HepG2 (cell line): ENCODE data around the gene JPT2. TPM values are rescaled to one million over a fixed set of nuclear protein-coding genes. Genes with fewer than 3 reads are reported as not detected.

Experiments
- ATAC-seq: fragments of 200-7000 bp; cut with Tn5 transposase; 3 replicates; pipeline ENCODE4 v1.9.1; 2020; ENCODE audit warnings: mild to moderate bottlenecking, moderate library complexity
- BruUV-seq: library from RNA; stranded (reverse); fragments of 400-500 nt; replicated peaks from 2 replicates; lab custom pipeline; 2021; lab: Mats Ljungman, UMichigan
- CTCF ChIA-PET: fragments of 300-600 bp; formaldehyde crosslinking; extraction: SDS; loops from one replicate; lab custom pipeline; 2021; ENCODE audit warnings: low total read pairs, inconsistent platforms, low intra/inter-chr PET ratio; lab: Yijun Ruan, JAX
- POLR2A ChIA-PET: fragments of 350-600 bp; sonication (Branson Sonifier 250); formaldehyde crosslinking; loops from one replicate; lab custom pipeline; 2020; ENCODE audit warnings: antibody characterized with exemption, inconsistent platforms; lab: Yijun Ruan, JAX
- DNase-seq: peaks from one replicate; pipeline ENCODE4 v3.0.0-alpha.2; 2015; ENCODE audit warnings: low spot score
- FAIRE-seq: peaks from 3 replicates; lab custom pipeline; 2011; peaks lifted over from hg19 to GRCh38; lab: Jason Lieb, UNC
- H2AFZ ChIP-seq: one replicate; pipeline ENCODE4 v1.6.1; 2011; ENCODE audit warnings: low read length, inconsistent platforms
- H3K27ac ChIP-seq: fragments of 300-600 bp; 3 replicates; pipeline ENCODE4 v1.8.0; 2011; ENCODE audit warnings: mixed run types, mild to moderate bottlenecking, mixed read lengths, low read length, inconsistent platforms; ENCODE audit not compliant: insufficient read depth; ENCODE audit errors: extremely low read length
- H3K27me3 ChIP-seq, 2 experiments: fragments of 200-600 bp in 1 of 2; 2 replicates in 1 of 2; 3 replicates in 1 of 2; pipeline versions ENCODE4 v1.6.0 to v1.8.0; 2011; ENCODE audit warnings: low read length in 2 of 2, mild to moderate bottlenecking in 2 of 2, moderate library complexity in 2 of 2, inconsistent platforms in 1 of 2; ENCODE audit not compliant: insufficient read depth in 2 of 2, control insufficient read depth in 1 of 2
- H3K36me3 ChIP-seq, 2 experiments: fragments of 200-600 bp in 1 of 2; replicated peaks in 1 of 2; 2 replicates in 1 of 2; 3 replicates in 1 of 2; pipeline versions ENCODE4 v1.5.1 to v1.8.0; 2011; ENCODE audit warnings: low read length in 2 of 2, inconsistent platforms in 1 of 2; ENCODE audit not compliant: insufficient read depth in 2 of 2, control insufficient read depth in 1 of 2
- H3K4me1 ChIP-seq: 2 replicates; pipeline ENCODE4 v1.5.1; 2012; ENCODE audit warnings: low read length, inconsistent platforms; ENCODE audit not compliant: insufficient read depth
- H3K4me2 ChIP-seq: 2 replicates; pipeline ENCODE4 v1.6.0; 2011; ENCODE audit warnings: low read depth, low read length, inconsistent platforms
- H3K4me3 ChIP-seq, 3 experiments: fragments of 200-600 bp in 1 of 3; sonication (generic), shearing (Covaris generic) in 1 of 3; replicated peaks in 1 of 3; 2 replicates each; pipeline ENCODE4 v1.5.1; 2011 to 2016; ENCODE audit warnings: low read length in 3 of 3, inconsistent platforms in 2 of 3, low read depth in 2 of 3, mild to moderate bottlenecking in 2 of 3, control low read depth in 1 of 3, mixed read lengths in 1 of 3; ENCODE audit not compliant: insufficient read depth in 1 of 3
- H3K79me2 ChIP-seq: one replicate; pipeline ENCODE4 v1.6.1; 2011; ENCODE audit warnings: low read length, inconsistent platforms; ENCODE audit not compliant: insufficient read depth
- H3K9ac ChIP-seq: 2 replicates; pipeline ENCODE4 v1.6.0; 2011; ENCODE audit warnings: mild to moderate bottlenecking, low read depth, low read length, inconsistent platforms; ENCODE audit not compliant: insufficient read depth
- H3K9me3 ChIP-seq: 2 replicates; pipeline ENCODE4 v1.5.1; 2012; ENCODE audit warnings: mild to moderate bottlenecking, low read length
- H4K20me1 ChIP-seq: 2 replicates; pipeline ENCODE4 v1.6.0; 2011; ENCODE audit warnings: inconsistent platforms, mild to moderate bottlenecking, low read length, moderate library complexity; ENCODE audit not compliant: insufficient read depth
- AGO2 ChIP-seq: fragments of 200-400 bp; formaldehyde crosslinking; optimal IDR thresholded peaks from 2 replicates; pipeline ENCODE3; 2017; ENCODE audit warnings: mild to moderate bottlenecking, low read depth, low read length, moderate library complexity
- ARNTL ChIP-seq: sonication (generic); formaldehyde crosslinking; IDR thresholded peaks from 2 replicates; pipeline ENCODE4 v1.4.0; 2020; ENCODE audit warnings: mild to moderate bottlenecking, missing genetic modification reagents
- HMG20B ChIP-seq: conservative IDR thresholded peaks from 2 replicates; pipeline ENCODE4 v1.6.1; 2016; ENCODE audit warnings: missing genetic modification reagents, missing compliant biosample characterization
- HNF4A ChIP-seq: sonication (generic); formaldehyde crosslinking; IDR thresholded peaks from 2 replicates; pipeline ENCODE4 v1.4.0; 2020; ENCODE audit warnings: missing genetic modification reagents
- PAWR ChIP-seq: sonication (generic); formaldehyde crosslinking; IDR thresholded peaks from 2 replicates; pipeline ENCODE4 v1.4.0; 2020; ENCODE audit warnings: missing genetic modification reagents, mild to moderate bottlenecking, borderline replicate concordance
- RCOR2 ChIP-seq: IDR thresholded peaks from 2 replicates; pipeline ENCODE4 v1.6.1; 2016; ENCODE audit warnings: missing biosample characterization, missing genetic modification reagents
- SP5 ChIP-seq: IDR thresholded peaks from 2 replicates; pipeline ENCODE4 v1.6.1; 2016; ENCODE audit warnings: low read depth, borderline replicate concordance
- TEAD2 ChIP-seq: sonication (generic); formaldehyde crosslinking; IDR thresholded peaks from 2 replicates; pipeline ENCODE4 v1.9.0; 2021; ENCODE audit warnings: missing genetic modification reagents
- ZBTB3 ChIP-seq: sonication (generic); formaldehyde crosslinking; IDR thresholded peaks from 2 replicates; pipeline ENCODE4 v1.4.0; 2020; ENCODE audit warnings: low read depth, mild to moderate bottlenecking, moderate library complexity, missing genetic modification reagents, borderline replicate concordance
- ZFP82 ChIP-seq: sonication (generic); formaldehyde crosslinking; IDR thresholded peaks from 2 replicates; pipeline ENCODE4 v1.5.1; 2020; ENCODE audit warnings: mild to moderate bottlenecking, missing genetic modification reagents, borderline replicate concordance
- ZMAT3 ChIP-seq: sonication (generic); formaldehyde crosslinking; conservative IDR thresholded peaks from 2 replicates; pipeline ENCODE4 v1.7.0; 2021; ENCODE audit warnings: missing genetic modification reagents
- ZNF331 ChIP-seq: sonication (generic); formaldehyde crosslinking; IDR thresholded peaks from 2 replicates; pipeline ENCODE4 v1.4.0; 2020; ENCODE audit warnings: missing genetic modification reagents
- ZNF407 ChIP-seq: sonication (generic); formaldehyde crosslinking; IDR thresholded peaks from one replicate; pipeline ENCODE4 v1.5.1; 2020; ENCODE audit warnings: mild to moderate bottlenecking, missing genetic modification reagents; ENCODE audit errors: not compliant biosample characterization
- ZNF558 ChIP-seq: sonication (generic); formaldehyde crosslinking; IDR thresholded peaks from 2 replicates; pipeline ENCODE4 v1.9.0; 2022; ENCODE audit warnings: mild to moderate bottlenecking, missing genetic modification reagents, borderline replicate concordance
- ZNF746 ChIP-seq: sonication (generic); formaldehyde crosslinking; IDR thresholded peaks from 2 replicates; pipeline ENCODE4 v1.8.0; 2022; ENCODE audit warnings: mild to moderate bottlenecking, missing genetic modification reagents
- WGBS: methylation state at CpG from one replicate; pipeline ENCODE4 v1.1.6; 2017; ENCODE audit warnings: low lambda C conversion rate; 5-methylcytosine and 5-hydroxymethylcytosine counted together
- in situ Hi-C: cut with HindIII; loops from 2 replicates; pipeline ENCODE4 v1.10.0; 2017; ENCODE audit warnings: low pct_unique_long_range_greater_than_20kb; ENCODE audit not compliant: extremely low pct_ligation_motif_present
- intact Hi-C: fragments of 100-400 bp; cut with micrococcal nuclease; formaldehyde crosslinking; loops from one replicate; pipeline ENCODE4 v1.10.0; 2022; ENCODE audit not compliant: unreplicated experiment
- polyA plus RNA-seq, 8 experiments: library from polyadenylated mRNA; depleted of rRNA in 3 of 8; stranded (reverse) in 7 of 8; unstranded in 1 of 8; fragments of >200 nt; fragmentation: Illumina TruSeq in 4 of 8; extraction: Trizol in 4 of 8; gene quantifications; 2 replicates each; pipeline versions ENCODE4 v1.2.1 to v1.2.3, GENCODE V29; 2011 to 2016; ENCODE audit warnings: low read depth in 4 of 8, missing spikeins in 1 of 8, mixed read lengths in 1 of 8; ENCODE audit not compliant: insufficient read depth in 1 of 8
- total RNA-seq, 5 experiments: library from RNA; depleted of rRNA; stranded (reverse); fragments of >200 nt; fragmentation: Illumina TruSeq; extraction: Trizol; gene quantifications; 2 replicates each; pipeline ENCODE4 v1.2.3, GENCODE V29; 2016; ENCODE audit warnings: low read depth in 1 of 5

Gene JPT2
- total and polyA plus RNA-seq, 2 of the 13 experiments (the other 11 are each of a cell fraction or from before 2014, with no cell fraction given), result 53.5 to 89.4 TPM

DNA sequence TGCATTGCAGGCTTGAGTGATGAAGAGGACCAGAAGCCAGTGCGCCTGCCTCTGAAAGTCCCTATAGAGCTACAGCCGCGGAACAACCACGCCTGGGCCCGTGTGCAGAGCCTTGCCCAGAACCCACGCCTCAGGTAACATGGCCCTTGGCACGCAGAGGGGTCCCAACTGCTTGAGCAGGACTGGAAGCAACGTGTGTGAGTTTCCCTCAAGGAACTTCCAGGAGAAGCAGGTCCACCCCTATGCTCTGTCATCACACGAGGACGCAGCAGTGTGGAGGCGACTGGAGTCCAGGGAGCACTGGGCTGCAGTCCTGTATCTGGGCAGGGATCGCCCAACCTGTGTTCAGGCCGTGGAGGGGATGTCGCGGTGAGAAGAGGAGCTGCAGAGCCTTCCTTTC lies 25.1 kb upstream of the JPT2 start (continued):
- no peak for TF ChIP-seq ZMAT3 (CRISPR knock-in tag)

DNA sequence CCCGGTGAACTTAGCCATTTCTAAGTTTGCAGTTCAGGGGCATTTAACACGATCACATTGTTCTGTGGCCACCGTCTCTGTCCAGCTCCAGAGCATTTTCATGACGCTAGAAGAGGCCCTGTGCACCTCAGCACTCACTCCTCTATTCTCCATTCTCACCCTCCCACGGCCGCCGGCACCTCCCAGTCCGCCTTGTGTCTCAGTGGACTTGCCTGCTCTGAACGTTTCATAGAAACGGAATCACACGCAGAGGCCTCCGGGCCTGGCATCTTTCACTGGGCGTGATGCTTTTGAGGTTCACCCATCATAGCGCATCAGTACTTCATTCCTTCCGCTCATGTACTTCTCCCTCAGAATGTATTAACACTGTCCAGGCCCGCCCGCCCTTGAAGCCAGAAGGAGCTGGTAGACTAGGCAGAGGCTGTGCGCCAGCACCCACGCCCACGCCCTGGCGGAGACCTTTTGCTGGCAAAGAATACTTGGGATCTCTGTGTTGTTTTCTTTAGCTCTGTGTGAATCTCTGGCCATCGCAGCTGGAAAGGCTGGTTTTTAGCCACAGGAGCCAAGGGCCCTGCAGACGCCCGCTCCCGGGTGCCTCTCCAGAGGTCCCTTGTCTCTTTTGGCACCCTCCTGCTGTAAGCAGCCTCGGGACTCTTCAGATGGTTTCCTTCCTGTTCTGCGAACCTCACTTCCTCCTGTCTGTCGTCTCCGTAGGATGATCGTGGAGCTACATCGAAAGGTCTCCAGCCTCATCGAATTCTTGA lies 23.4 kb upstream of the JPT2 start:
- Histone ChIP-seq H3K36me3 (peaks cover 26 to 63% of the 10 kb centered on the region in 2 experiments; a peak in 4 of 5 replicates), H3K9ac (no peak overlapping the region), H3K9me3 (no peaks in the 10 kb centered on the region), H3K4me3 (no peak overlapping the region), H3K79me2 (no peaks in the 10 kb centered on the region), H3K4me2 (no peak overlapping the region), H3K4me1 (no peaks in the 10 kb centered on the region), H4K20me1 (peaks cover 5% of the 10 kb centered on the region; the same call in 1 of the 2 replicates), H3K27ac (no peak overlapping the region), H2AFZ (no peak overlapping the region), H3K27me3 (no peaks in the 10 kb centered on the region)
- no peak for DNase-seq
- FAIRE-seq, result no peak
- CTCF ChIA-PET, result no interaction called here
- in situ Hi-C loops (no loop called here), intact Hi-C loops (no loop called here)
- 97% methylated on average over 32 of the region's 32 CpGs for WGBS
- no TSS peak for BruUV-seq
- POLR2A ChIA-PET, result no interaction called here
- ATAC-seq, result no peak
- TF ChIP-seq ARNTL (CRISPR knock-in tag) (no peak), ZNF331 (CRISPR knock-in tag) (no peak), HNF4A (CRISPR knock-in tag) (no peak), RCOR2 (CRISPR knock-in tag) (no peak), TEAD2 (CRISPR knock-in tag) (no peak), ZNF407 (CRISPR knock-in tag) (no peak), AGO2 (no peak), ZNF558 (CRISPR knock-in tag) (no peak), SP5 (CRISPR knock-in tag) (no peak), ZMAT3 (CRISPR knock-in tag) (no peak), ZNF746 (CRISPR knock-in tag) (no peak), ZFP82 (no peak), PAWR (CRISPR knock-in tag) (no peak), HMG20B (CRISPR knock-in tag) (no peak), ZBTB3 (no peak)
